Fibroblast of pulmonary artery (primary cell): ENCODE results near the gene NUDT21.
A peak's percentile ranks its signal among the peaks of the same experiment; 100 is the strongest.

Experiments used
- DNase-seq: peaks from one replicate; pipeline ENCODE4 v3.0.0-alpha.2; 2010; ENCODE audit warnings: low read depth
- H3K4me3 ChIP-seq: replicated peaks from 2 replicates; pipeline ENCODE4 v1.5.1; 2011; ENCODE audit warnings: low read depth, mild to moderate bottlenecking, control low read depth, low read length, moderate library complexity
- TF ChIP-seq, protein P1 (sequence below): IDR thresholded peaks from 2 replicates; pipeline ENCODE4 v1.5.1; 2011; ENCODE audit warnings: mild to moderate bottlenecking, control low read depth, low read length, inconsistent platforms; ENCODE audit errors: missing control alignments

NUDT21 gene

DNA sequence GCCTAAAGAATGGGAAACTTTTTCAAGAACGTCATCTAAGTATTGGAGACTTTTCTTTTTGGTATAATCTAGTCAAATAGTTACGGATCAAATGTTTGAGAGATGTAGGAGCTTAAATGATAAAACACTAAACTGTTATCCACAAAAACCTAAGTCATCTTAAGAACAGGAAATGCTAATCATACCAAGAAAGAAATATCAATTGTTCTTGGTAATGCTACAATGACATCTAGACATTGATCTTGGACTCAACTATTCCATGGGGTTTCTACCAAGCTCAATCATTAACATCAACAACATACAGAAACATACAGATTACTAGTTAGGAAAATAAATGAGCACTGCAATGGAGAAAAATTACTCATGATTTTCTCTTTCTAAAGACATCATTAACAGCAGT is 3.8 kb downstream of the NUDT21 start:
- H3K4me3 ChIP-seq, result no peak overlapping the region
- no peak for DNase-seq

DNA sequence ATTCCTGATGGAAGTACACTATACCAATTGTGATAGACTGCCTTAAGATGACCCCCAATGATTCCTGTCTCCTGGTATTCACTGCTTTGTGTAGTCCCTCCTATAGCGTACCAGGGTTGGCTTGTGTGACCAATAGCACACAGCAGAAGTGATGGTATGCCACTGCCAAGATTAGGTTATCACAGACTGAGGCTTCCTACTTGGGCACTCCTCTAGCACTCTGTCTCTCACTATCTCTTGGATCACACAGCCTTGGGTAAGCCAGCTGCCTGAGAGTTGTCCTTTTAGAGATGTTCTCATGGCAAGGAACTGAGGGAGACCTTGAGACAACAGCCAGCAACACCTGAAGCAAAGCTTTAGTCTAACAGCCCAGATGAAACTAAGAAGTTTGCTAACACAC is 13.1 kb downstream of the NUDT21 start:
- no peak for DNase-seq
- H3K4me3 ChIP-seq, result no peak overlapping the region
- TF ChIP-seq, protein P1, sequence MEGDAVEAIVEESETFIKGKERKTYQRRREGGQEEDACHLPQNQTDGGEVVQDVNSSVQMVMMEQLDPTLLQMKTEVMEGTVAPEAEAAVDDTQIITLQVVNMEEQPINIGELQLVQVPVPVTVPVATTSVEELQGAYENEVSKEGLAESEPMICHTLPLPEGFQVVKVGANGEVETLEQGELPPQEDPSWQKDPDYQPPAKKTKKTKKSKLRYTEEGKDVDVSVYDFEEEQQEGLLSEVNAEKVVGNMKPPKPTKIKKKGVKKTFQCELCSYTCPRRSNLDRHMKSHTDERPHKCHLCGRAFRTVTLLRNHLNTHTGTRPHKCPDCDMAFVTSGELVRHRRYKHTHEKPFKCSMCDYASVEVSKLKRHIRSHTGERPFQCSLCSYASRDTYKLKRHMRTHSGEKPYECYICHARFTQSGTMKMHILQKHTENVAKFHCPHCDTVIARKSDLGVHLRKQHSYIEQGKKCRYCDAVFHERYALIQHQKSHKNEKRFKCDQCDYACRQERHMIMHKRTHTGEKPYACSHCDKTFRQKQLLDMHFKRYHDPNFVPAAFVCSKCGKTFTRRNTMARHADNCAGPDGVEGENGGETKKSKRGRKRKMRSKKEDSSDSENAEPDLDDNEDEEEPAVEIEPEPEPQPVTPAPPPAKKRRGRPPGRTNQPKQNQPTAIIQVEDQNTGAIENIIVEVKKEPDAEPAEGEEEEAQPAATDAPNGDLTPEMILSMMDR, result no peak

More for the DNA sequence above, 3.8 kb downstream of the NUDT21 start:
- TF ChIP-seq, protein P1, result no peak

DNA sequence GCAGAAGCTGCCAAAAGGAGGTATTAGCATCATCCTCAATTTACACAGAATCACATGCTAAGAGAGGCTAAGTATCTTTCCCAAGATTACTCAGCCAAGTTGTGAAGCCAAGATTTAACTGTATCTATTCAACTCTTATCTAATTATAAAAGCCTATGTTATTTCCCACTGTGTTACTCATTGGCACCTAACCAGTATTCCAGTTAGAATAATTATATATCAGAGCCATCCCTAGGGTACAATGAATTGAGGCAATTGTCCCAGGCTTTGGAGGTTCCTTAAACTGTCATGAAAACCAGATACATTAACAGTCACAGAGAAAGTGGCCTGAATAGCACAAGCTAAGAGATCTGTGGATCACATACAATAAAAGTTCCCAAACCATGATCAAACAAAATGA is 14.9 kb downstream of the NUDT21 start:
- H3K4me3 ChIP-seq, result no peak overlapping the region
- DNase-seq, result no peak
- TF ChIP-seq, protein P1, result no peak

DNA sequence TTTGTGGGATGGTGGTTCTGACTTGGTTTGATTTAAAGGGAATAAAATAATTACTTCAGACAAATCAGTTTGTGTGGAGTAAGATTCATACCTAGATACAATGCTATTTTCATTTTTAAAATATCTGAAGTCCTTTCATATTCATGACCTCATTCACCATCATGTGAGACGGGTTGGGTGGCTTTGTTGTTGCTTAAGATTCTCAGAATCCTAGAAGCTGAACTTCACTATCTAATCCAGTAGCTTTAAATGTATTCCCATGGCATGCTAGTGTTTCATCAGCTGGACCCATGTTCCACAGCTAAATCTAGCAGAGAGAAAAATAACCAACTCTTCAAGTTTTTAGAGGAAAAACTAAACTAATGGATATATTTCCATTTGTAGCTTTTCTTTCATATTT is 23.0 kb downstream of the NUDT21 start:
- DNase-seq, result no peak
- TF ChIP-seq, protein P1, result no peak
- H3K4me3 ChIP-seq, result no peak overlapping the region

DNA sequence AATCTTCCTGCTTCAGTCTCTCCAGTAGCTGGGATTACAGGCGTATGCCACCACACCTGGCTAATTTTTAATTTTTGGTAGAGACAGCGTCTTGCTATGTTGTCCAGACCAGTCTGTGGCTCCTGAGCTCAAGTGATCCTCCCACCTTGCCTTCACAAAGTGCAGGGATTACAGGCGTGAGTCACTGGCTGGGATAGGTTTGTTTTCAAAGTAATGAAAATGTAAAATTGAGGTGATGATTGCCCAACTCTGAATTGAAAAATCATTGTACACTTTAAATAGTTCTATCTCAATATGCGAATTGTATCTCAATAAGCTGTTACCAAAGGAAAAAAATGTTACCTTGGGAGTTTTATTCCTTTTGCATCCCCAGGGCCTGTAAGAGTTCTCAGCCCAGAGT is 24.5 kb downstream of the NUDT21 start:
- H3K4me3 ChIP-seq, result no peak overlapping the region
- TF ChIP-seq, protein P1, result no peak
- no peak for DNase-seq

DNA sequence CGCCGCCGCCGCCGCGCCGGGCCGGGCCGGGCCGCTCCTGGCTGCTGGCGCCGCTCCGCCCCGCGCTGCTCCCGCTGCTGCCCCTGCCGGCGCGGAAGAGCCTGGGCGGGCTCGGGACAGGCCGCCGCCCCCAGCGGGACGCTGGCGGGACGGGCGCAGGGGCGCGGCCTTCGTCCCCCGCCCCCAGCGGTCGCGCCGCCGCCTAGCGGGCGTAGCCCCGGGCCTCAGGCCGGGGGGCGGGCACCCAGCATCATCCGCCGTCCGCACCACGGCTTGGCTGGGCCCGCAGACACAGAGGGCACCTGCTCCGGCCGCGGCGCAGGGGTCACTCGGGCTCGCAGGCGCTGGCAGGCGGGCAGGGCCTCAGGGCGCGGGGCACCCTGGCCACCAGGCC is 25.7 kb downstream of the NUDT21 start, which contains the start of gene AMFR:
Gene AMFR, minus strand, starts transcription at position 107 of the 394 bp plus-strand sequence. CDS start 218 bp downstream, outside the sequence.
- H3K4me3 ChIP-seq, result peak within 1 kb of the TSS; percentile 75
- peak; percentile 80 for DNase-seq
- TF ChIP-seq, protein P1, result no peak

DNA sequence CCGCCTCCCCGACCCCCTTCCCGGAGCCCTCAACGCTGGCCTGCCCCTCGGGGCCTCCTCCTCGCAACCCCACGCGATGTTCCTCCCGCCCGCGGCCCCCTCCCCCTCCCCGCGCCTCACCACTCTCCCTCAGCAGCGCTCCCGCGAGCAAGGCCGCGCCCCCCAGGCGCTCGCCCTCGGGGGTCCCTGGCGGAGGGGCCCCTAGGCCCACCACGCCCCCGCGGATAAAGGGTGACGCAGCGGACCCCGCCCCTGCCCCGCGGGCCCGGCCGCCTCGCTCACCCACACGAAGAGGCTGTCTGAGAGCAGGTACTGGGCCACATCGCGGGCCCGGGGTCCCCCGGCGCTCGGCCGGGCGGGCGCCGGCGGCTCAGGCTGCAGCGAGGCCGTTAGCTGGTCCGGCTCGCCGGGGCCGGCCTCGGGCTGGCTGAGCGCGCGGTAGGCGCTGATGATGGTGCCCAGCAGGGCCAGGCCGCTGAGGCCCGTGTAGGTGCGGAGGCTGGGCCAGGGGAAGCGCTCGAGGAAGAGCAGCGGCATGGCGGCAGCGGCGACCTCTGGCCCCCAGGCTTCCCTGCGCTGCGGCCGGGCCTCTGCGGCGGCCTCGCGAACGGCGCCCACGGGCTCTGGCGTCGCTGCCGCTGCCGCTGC is 26.2 kb downstream of the NUDT21 start:
- H3K4me3 ChIP-seq, result peak overlapping the region; percentile 75
- TF ChIP-seq, protein P1, result no peak
- no peak for DNase-seq
